HG03575 (cell line): ENCODE measurements around the gene TMEM44.

Experiments used
- ATAC-seq: cut with Tn5 transposase; IDR thresholded peaks from one replicate; pipeline ENCODE4 v1.9.1; 2021; ENCODE audit not compliant: unreplicated experiment, insufficient number of reproducible peaks, low FRiP score; ENCODE audit errors: extremely low read depth

TMEM44 gene

DNA sequence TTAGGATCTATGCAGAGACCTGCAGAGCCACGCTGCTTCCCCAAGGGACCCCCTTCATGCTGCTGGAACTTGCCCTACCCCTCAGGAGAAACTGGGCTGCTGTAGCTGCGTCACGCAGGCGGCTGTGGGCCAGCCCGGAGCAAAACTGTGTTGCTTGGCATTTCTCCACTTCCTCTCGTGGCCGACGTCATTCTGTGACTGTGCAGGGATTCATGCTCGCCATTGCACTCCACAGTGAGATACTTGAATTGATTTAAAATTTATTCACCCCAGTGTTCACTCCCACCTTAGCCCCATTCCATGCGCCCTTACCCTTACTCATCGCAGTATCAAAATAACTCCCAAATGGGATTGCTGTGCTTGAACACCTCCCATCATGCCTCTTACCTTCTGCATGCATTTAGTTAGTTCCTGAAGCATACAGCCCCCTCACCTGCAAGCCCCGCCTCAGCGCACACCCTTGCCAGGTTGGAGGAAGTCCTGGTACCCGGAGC, 45.7 kb downstream of the TMEM44 start:
- ATAC-seq: no peak

GRCh38 chr3:194586836-194587235, 46.4 kb downstream of the TMEM44 start:
- no peak for ATAC-seq

- no peak for ATAC-seq
These were observed 47.3 kb downstream of the TMEM44 start for GRCh38 chr3:194585880-194586281.

DNA sequence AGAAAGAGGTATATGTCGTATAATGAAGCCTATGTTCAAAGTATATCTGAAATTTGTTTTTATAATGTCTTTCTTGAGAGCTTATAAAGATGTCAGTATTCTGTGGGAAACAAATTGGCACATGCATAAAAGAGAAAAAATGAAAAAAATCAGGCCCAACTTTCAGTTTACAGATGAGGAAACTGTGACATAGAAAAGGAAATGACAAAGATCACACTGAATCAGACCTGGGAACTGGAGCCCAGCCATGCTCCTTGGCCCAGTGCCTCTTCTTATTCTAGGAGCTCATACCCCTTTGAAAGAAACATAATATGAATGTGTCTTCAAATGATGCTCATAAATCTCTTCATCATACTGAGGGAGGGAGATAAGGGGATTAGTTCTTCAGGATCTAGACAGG, 48.4 kb downstream of the TMEM44 start:
- ATAC-seq: no peak

DNA sequence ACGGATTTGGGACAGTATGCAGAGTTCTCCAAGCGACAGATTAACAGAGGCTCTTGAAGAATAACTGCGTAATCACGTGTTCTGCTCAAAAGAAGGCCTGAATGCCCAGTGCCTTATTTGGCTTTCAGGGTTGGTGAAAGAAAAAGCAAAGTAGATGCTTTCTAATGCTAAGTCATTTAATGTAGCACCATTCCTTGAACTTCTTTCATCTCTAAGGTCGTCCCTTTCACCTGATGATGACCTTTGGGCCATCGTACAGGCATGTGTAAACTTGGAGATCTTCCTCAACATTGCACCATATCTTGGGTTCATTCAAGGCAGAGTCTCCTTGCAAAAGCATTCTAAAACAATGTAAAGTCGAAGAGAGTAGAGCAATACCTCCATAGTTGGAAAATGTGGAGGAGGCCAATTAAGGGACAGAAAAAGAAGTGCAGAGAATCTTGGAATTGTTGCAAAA, 48.9 kb downstream of the TMEM44 start:
- no peak for ATAC-seq

GRCh38 chr3:194582196-194582905, 50.9 kb downstream of the TMEM44 start:
- no peak for ATAC-seq

DNA sequence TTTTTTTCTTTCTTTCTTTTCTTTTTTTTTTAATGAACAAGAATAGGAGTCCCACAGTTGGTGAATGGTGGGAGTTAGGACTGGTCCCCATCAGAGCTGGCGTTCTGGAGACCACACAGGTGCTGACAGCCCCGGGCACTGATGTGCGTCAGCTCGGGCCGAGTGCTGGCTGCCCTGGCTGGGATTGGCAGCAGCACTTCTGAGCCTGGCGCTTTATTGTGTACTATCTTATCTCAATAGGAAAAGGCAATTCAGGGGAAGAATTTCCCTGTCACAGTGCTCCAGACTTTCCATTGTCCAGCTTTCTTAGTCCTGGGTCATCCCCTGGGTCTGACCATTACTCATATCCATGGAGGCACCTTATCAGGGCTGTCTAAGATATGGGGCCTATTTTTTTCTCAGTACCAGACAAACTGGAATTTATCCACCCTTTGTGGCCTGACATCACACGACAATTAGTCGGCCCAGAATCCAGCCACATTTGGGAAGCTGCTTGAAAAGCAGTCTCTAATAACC, 54.1 kb downstream of the TMEM44 start:
- no peak for ATAC-seq

DNA sequence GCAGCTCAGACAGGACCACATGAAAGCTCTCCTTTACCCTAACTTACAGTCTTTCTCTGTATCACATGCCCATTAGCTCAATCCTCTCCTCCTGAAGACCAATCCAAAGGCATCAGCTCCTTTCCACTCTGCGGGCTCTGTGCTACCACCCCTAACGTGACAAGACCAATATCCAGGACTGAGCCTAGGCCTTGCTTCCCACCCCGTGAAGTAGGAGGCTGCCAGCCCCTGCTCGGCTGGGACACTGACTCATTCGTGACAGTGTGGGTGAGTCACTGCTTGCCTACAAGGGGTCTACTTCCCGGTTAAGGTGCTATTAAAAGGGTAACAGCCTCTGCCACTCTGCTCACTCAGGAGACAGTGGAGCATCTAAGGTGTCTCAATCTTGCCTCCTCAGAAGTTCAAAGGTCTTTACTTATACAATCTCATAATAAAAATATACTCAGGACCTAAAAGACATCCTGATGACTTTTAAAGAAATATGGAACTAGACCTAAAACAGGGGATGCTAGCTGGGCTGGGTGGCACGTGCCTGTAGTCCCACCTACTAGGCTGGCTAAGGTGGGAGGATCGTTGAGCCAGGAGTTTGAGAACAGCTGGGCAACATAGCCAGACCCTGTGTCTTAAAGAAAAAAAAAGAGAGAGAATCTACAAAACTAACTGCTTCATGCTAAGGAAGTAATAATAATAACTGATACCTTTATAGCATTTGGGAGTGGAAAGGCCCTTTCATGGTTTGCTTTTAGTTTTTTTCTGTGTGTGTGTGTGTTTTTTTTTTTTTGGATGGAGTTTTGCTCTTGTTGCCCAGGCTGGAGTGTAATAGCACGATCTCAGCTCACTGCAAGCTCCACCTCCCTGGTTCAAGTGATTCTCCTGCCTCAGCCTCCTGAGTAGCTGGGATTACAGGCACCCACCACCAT, 55.0 kb downstream of the TMEM44 start:
- no peak for ATAC-seq

- ATAC-seq: no peak
These were observed 57.6 kb downstream of the TMEM44 start for GRCh38 chr3:194575484-194576210.

GRCh38 chr3:194574639-194575483, 58.4 kb downstream of the TMEM44 start:
- no peak for ATAC-seq

GRCh38 chr3:194573680-194574437, 59.4 kb downstream of the TMEM44 start:
- ATAC-seq: peak; percentile 82

DNA sequence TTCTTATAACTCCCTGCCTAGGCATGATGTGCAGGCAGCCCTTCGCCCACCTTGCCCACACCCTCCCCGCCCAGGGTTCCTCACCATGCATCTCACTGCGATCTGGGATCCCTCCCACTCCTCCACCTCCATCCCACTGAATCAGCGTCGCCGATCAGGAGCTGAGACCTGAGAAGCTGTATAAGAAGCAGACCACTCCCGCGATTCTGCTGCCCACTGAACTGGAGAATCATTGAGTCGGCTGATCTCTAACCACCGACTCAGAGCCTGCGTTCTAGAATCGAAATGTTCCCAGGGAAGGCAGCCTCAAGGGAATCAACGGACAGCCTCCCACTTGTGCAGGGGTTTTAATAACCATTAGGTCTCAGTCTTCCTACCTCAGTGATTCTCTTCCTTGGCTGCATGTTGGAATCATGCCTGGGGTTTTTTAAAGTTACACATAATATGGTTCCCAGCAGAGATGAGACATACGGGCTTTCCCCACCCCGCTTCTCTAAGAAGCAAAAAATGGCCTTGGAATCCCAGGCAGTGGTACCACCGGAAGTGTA, 60.2 kb downstream of the TMEM44 start:
- ATAC-seq: no peak

DNA sequence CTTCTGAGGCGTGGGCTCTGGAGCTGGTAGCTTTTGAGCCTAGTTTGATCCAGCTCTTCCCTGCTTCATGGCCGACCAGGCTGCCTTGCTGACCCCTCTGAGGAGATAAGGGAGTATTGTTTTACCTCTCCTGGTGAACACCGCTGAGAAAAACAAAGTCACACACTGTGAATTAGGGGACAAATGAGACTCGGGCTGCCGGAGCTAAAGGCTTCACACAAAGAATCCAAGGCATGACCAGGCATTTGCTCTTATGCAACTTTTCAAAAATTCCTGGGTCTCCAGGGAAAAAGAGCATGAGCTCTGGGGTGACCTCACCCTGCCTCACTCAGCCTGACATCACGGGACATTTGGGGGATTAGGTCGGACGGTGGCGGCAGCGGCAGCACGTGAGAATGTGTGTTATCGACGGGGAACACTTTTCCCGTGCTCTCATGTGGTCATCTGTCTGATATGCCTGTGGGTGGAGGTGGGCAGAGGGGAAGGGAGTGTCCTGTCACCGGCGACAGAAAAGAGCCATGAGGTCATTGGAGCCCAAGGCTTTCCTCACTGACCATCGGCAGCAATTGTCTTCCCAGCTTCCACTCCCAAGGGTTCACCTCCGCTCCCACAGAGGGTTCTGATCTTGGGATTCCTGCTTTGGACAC, 61.0 kb downstream of the TMEM44 start:
- ATAC-seq: no peak

GRCh38 chr3:194571491-194572142, 61.6 kb downstream of the TMEM44 start:
- ATAC-seq: no peak

DNA sequence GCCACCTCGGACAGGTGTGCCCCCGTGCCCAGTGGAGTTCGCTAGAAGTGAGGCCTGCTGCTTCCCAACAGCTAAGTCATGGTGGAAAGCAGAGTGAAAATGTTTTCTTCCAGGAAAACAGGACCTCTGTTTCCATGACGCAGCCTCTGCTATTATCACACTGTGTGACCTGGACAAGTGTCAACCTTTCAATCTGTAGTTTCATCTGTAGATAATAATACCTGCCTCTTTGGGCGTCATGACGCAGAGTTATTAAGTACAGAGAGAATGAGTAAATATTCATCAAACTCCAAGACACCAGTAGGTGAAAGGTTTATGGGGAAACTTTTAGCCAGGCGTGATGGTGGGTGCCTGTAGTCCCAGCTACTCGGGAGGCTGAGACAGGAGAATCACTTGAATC, 62.3 kb downstream of the TMEM44 start:
- no peak for ATAC-seq

DNA sequence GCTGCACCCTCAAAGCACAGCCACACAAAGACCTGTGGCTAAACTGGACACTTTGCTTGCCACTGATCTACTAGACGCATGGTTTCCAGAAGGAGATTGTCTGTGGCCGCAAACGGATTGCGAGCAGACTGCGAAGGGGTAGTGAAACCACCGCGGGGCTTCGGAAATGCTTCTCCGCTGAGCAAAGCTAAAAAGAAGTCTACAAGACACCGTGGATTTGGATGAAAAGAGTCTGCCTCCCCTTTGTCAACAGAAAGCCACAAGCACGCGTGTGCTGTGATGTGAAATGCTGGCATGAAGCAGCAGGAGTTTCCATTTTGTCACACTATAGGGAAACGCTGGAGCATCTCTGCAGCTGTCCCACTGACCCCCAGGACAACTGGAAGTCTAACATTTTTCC, 63.0 kb downstream of the TMEM44 start:
- ATAC-seq: no peak
